IPS-20b (cell line): ENCODE data around the gene ARL16.

ENCODE experiments used
- H3K27ac ChIP-seq: one replicate; pipeline ENCODE4 v1.5.1; 2013; ENCODE audit warnings: low read length
- H3K27me3 ChIP-seq: 2 replicates; pipeline ENCODE4 v1.6.1; 2013; ENCODE audit warnings: mild to moderate bottlenecking, low read length, inconsistent platforms; ENCODE audit not compliant: insufficient read depth
- H3K36me3 ChIP-seq: 2 replicates; pipeline ENCODE4 v1.6.1; 2013; ENCODE audit warnings: low read depth, mild to moderate bottlenecking, inconsistent platforms, low read length, moderate library complexity; ENCODE audit not compliant: insufficient read depth
- H3K4me1 ChIP-seq: 2 replicates; pipeline ENCODE4 v1.6.1; 2013; ENCODE audit warnings: mild to moderate bottlenecking, control low read depth, inconsistent platforms, low read length, moderate library complexity; ENCODE audit not compliant: insufficient read depth
- H3K4me3 ChIP-seq: 2 replicates; pipeline ENCODE4 v1.5.1; 2013; ENCODE audit warnings: mild to moderate bottlenecking, low read length, inconsistent platforms
- H3K9ac ChIP-seq: 2 replicates; pipeline ENCODE4 v1.6.1; 2013; ENCODE audit warnings: low read depth, mild to moderate bottlenecking, inconsistent platforms, low read length, moderate library complexity
- H3K9me3 ChIP-seq: 2 replicates; pipeline ENCODE4 v1.6.1; 2013; ENCODE audit warnings: mild to moderate bottlenecking, low read depth, low read length, inconsistent platforms; ENCODE audit not compliant: insufficient read depth

The ARL16 gene

GRCh38 chr17:81690549-81690948 lies 7.0 kb upstream of the ARL16 start:
- Histone ChIP-seq H3K9me3 (no peaks in the 10 kb centered on the region), H3K27me3 (no peaks in the 10 kb centered on the region), H3K9ac (no peak overlapping the region), H3K36me3 (peaks cover 88% of the 10 kb centered on the region), H3K4me1 (no peaks in the 10 kb centered on the region), H3K4me3 (no peak overlapping the region), H3K27ac (no peak overlapping the region)

DNA sequence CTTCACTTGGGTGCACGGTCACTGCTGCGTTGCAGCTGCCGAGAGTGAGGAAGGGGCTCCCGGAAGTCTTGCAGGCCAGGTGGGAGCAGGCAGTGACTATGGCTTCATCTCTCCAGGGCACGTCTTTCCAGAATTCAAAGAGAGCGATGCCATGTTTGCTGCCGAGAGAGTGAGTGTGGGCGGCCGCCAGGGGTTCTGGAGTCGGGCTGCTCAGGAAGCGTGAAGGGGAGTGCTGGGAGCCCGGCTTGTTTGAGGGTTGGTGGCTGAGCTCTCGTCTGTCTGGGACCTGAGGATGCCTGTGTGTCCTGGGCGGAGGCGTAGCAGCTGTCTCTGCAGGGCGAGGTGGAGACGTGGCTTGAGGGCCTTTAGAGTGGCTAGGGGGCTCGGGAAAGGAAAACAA lies 6.5 kb upstream of the ARL16 start:
- Histone ChIP-seq H3K36me3 (peaks cover 86% of the 10 kb centered on the region), H3K9ac (no peak overlapping the region), H3K4me1 (peaks cover under 1% of the 10 kb centered on the region; the same call in 1 of the 2 replicates)

DNA sequence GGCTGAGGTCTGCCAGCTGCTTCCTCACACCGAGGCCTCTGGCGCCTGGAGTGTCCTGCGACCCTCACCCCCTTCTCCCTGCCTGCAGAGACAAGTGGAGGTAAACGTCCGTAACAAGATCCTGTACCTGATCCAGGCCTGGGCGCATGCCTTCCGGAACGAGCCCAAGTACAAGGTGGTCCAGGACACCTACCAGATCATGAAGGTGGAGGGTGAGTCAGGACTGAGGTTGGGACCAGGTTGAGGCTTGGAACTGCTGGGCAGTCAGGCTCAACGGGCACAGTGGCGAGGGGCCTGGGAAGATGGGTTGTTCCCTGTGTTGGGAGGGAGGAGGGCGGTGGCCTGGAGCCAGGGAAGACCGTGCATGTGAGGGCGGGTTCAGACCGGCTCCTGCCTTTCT lies 5.0 kb upstream of the ARL16 start:
- no peak overlapping the region for H3K9ac ChIP-seq
- peaks cover 75% of the 10 kb centered on the region for H3K36me3 ChIP-seq
- H3K27ac ChIP-seq = no peak overlapping the region
- H3K4me3 ChIP-seq = no peak overlapping the region
- H3K9me3 ChIP-seq = no peaks in the 10 kb centered on the region
- peaks cover 8% of the 10 kb centered on the region for H3K4me1 ChIP-seq
- no peaks in the 10 kb centered on the region for H3K27me3 ChIP-seq

More for the DNA sequence above, 6.5 kb upstream of the ARL16 start:
- H3K27ac ChIP-seq = no peak overlapping the region
- no peak overlapping the region for H3K4me3 ChIP-seq
- no peaks in the 10 kb centered on the region for H3K9me3 ChIP-seq
- H3K27me3 ChIP-seq = no peaks in the 10 kb centered on the region

- Histone ChIP-seq H3K9ac (no peak overlapping the region), H3K27me3 (no peaks in the 10 kb centered on the region), H3K9me3 (no peaks in the 10 kb centered on the region), H3K36me3 (peaks cover 70% of the 10 kb centered on the region), H3K4me1 (peaks cover 8% of the 10 kb centered on the region), H3K27ac (no peak overlapping the region), H3K4me3 (no peak overlapping the region)
Observed at GRCh38 chr17:81687770-81688541, 4.4 kb upstream of the ARL16 start.

GRCh38 chr17:81686614-81687013 lies 3.0 kb upstream of the ARL16 start:
- Histone ChIP-seq H3K27me3 (no peaks in the 10 kb centered on the region), H3K27ac (no peak overlapping the region), H3K4me1 (peaks cover 8% of the 10 kb centered on the region), H3K36me3 (peaks cover 58% of the 10 kb centered on the region), H3K4me3 (no peak overlapping the region), H3K9ac (no peak overlapping the region), H3K9me3 (no peaks in the 10 kb centered on the region)

DNA sequence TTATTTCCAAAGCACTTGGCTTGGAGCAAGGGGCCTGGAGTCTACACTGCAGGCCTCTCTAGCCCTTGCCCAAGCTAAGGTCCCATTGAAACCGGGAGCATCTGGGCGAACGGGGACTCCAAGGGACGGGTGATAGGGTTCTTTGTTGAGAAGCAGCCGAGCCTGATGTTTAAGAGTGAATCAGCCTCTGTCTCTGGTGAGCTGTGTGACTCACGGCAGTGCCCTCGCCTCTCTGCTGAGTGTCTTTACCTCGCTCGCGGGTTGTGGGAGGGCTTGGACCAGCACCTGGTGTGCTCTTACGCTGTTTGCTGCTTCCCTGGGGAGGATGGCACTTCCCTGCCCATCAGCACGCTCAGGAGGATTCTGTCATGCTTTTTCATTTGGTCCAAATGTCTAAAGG lies 1.5 kb upstream of the ARL16 start:
- Histone ChIP-seq H3K4me1 (peaks cover 8% of the 10 kb centered on the region), H3K9me3 (no peaks in the 10 kb centered on the region), H3K27ac (no peak overlapping the region), H3K4me3 (peak overlapping the region; percentile 93; the same call in 1 of the 2 replicates), H3K36me3 (peaks cover 43% of the 10 kb centered on the region), H3K27me3 (no peaks in the 10 kb centered on the region), H3K9ac (peak overlapping the region; percentile 89; the same call in 1 of the 2 replicates)

- Histone ChIP-seq H3K9ac (peak overlapping the region; percentile 89), H3K4me3 (peak overlapping the region; percentile 93), H3K36me3 (peaks cover 37% of the 10 kb centered on the region), H3K9me3 (no peaks in the 10 kb centered on the region), H3K4me1 (peaks cover 8% of the 10 kb centered on the region), H3K27me3 (no peaks in the 10 kb centered on the region), H3K27ac (no peak overlapping the region)
Observed at GRCh38 chr17:81684442-81684911, 880 bp upstream of the ARL16 start.

GRCh38 chr17:81683208-81683583 lies 401 bp downstream of the ARL16 start:
- Histone ChIP-seq H3K4me1 (peaks cover 8% of the 10 kb centered on the region), H3K9me3 (no peaks in the 10 kb centered on the region), H3K4me3 (peak overlapping the region; percentile 93), H3K27me3 (no peaks in the 10 kb centered on the region), H3K9ac (peak overlapping the region; percentile 92; the same call in 1 of the 2 replicates), H3K27ac (no peak overlapping the region), H3K36me3 (peaks cover 26% of the 10 kb centered on the region)

GRCh38 chr17:81682565-81683207 lies 911 bp downstream of the ARL16 start:
- peak overlapping the region; percentile 93 for H3K4me3 ChIP-seq
- peak overlapping the region; percentile 92; the same call in 1 of the 2 replicates for H3K9ac ChIP-seq
- H3K9me3 ChIP-seq = no peaks in the 10 kb centered on the region
- H3K27ac ChIP-seq = no peak overlapping the region
- no peaks in the 10 kb centered on the region for H3K27me3 ChIP-seq
- peaks cover 24% of the 10 kb centered on the region for H3K36me3 ChIP-seq
- peaks cover 8% of the 10 kb centered on the region for H3K4me1 ChIP-seq

DNA sequence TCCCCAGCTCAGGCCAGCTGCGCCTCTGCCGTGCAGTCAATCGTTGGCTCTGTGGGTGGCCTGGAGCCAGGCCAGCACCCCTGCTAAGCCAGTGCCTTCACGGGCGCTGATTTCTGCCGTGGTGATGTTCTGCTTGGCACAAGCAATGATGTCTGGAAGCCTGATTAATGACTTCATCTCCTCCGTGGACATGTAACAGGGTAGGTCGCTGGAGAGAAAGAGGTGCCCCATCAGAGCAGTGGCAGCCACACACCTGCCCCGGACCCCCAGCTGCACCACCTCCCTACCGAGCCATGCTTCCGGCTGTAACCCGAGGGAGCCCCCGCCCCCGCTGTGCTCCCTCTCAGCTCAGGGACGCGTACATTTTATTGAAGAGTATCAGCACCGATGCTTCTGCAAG lies 1.9 kb downstream of the ARL16 start:
- Histone ChIP-seq H3K27me3 (no peaks in the 10 kb centered on the region), H3K9ac (no peak overlapping the region), H3K9me3 (no peaks in the 10 kb centered on the region), H3K27ac (no peak overlapping the region), H3K36me3 (peaks cover 14% of the 10 kb centered on the region), H3K4me1 (peaks cover 8% of the 10 kb centered on the region), H3K4me3 (no peak overlapping the region)

DNA sequence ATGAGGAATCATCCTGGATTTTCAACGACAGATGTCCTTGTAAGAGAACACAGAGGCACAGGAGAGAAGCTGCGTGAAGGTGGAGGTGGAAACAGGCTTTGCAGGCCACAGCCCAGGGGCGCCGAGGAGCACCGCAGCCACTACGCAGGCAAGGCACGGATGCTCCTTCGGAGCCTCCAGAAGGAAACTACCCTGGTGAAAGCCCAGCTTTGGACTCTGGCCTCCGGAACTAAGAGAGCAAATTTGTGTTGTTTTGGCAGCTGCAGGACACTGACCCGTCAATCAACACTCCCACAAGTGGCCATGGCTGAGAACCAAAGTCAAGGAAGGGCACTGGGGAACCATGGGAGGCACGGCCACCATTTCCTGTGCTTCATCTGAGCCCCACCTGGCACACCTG lies 3.4 kb downstream of the ARL16 start:
- no peaks in the 10 kb centered on the region for H3K27me3 ChIP-seq
- H3K9me3 ChIP-seq = no peaks in the 10 kb centered on the region
- H3K9ac ChIP-seq = no peak overlapping the region
- H3K4me1 ChIP-seq = peaks cover 8% of the 10 kb centered on the region
- H3K36me3 ChIP-seq = peaks cover 4% of the 10 kb centered on the region; the same call in 1 of the 2 replicates
- H3K27ac ChIP-seq = no peak overlapping the region
- no peak overlapping the region for H3K4me3 ChIP-seq

GRCh38 chr17:81676906-81677305 lies 6.7 kb downstream of the ARL16 start:
- Histone ChIP-seq H3K36me3 (peaks cover 32% of the 10 kb centered on the region), H3K4me3 (no peak overlapping the region), H3K27me3 (no peaks in the 10 kb centered on the region), H3K9me3 (no peaks in the 10 kb centered on the region), H3K27ac (no peak overlapping the region), H3K4me1 (no peaks in the 10 kb centered on the region), H3K9ac (no peak overlapping the region)
